ENCODE measurements around the gene CAMSAP3.
A peak's percentile ranks its signal among the peaks of the same experiment; 100 is the strongest.

CAMSAP3 gene

GRCh38 chr19:7648265-7649014, 52.8 kb downstream of the CAMSAP3 start:
- no peak for DNase-seq (ENCODE audit: low spot score)

DNA sequence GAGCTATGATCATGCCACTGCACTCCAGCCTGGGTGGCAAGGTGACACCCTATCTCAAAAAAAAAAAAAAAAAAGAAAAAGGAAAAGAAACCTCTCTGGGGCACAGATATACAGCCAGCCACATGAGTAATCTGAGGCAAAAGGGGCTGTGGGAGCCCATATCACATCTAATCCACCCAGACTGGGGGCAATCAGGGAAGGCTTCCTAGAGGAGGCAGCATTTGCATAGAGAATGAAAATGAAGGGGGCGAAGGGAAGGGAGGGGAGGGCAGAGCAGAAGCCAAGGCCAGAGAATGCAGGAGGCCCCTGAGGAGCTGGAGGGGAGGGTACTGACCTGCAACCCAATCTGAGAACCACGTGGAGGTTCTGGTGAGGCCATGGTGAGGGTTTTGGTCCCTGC, 54.5 kb downstream of the CAMSAP3 start:
- no peak for DNase-seq (ENCODE audit: low spot score)

GRCh38 chr19:7652061-7652641, 56.5 kb downstream of the CAMSAP3 start:
- peak; percentile 78 for DNase-seq (ENCODE audit: low spot score)

- DNase-seq (ENCODE audit: low spot score), result peak; percentile 63
Observed at GRCh38 chr19:7654401-7654800, 58.7 kb downstream of the CAMSAP3 start.

DNA sequence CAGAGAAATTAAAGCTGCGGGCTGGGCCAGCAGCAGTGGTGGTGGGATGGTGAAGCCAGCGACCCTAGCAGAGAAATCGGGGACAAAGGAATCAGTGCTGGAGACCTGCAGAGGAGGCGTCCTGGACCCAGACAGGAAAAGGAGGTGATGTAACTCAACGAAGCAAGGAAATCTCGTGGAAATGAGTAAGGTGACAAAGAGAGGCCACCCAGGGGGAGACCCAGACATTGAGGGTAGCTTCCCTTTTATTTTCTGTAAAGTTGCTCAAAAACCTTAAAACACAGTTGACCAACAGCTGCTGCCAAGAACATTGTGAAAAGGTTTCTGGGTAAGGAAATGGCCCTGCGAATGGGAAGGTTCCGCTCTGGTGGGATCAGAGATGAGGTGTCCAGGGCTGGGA, 59.9 kb downstream of the CAMSAP3 start:
- no peak for DNase-seq (ENCODE audit: low spot score)

DNA sequence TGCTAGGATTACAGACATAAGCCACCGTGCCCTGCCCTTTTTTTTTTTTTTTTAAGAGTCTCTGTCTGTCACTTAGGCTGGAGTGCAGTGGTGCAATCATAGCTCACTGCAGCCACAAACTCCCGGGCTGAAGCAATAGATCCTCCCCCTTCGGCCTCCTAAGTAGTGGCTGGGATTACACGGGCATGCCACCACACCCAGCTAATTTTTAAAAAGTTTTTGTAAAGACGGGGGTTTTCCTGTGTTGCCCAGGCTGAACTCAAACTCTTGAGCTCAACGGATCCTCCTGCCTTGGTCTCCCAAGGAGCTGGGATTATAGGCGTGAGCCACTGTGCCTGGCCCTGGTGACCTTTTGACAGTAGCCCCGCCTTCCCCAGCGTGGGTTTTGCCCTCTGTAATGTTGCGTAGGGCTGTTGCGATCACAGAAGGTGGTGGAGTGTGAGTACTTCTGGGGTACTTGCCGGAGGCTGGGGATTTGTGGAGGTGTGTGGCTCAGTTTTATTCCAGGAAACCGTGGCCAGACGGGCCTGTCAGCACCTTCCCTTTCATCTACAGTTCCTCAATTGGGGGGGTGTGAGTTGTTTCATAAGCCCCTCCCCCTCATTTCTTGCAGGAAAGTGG, 61.6 kb downstream of the CAMSAP3 start:
- no peak for DNase-seq (ENCODE audit: low spot score)

GRCh38 chr19:7658219-7658686, 62.6 kb downstream of the CAMSAP3 start:
- DNase-seq (ENCODE audit: low spot score), result no peak

GRCh38 chr19:7661744-7662538, 66.3 kb downstream of the CAMSAP3 start:
- DNase-seq (ENCODE audit: low spot score), result no peak

DNA sequence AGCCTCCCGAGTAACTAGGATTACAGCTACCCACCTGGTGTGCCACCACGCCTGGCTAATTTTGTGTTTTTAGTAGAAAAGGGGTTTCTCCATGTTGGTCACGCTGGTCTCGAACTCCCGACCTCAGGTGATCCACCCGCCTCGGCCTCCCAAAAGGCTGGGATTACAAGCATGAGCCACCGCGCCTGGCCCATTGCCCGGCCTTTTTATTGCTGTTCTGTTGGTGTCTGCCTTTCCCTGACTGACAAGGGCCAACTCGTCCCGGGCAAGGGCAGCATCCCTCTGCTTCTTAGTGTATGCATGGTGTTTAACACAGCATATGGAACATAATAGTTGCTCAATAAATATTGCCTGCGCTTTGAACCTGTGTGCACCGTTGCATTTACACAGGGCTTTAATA, 67.0 kb downstream of the CAMSAP3 start:
- no peak for DNase-seq (ENCODE audit: low spot score)

GRCh38 chr19:7663706-7664105, 68.0 kb downstream of the CAMSAP3 start:
- no peak for DNase-seq (ENCODE audit: low spot score)

DNA sequence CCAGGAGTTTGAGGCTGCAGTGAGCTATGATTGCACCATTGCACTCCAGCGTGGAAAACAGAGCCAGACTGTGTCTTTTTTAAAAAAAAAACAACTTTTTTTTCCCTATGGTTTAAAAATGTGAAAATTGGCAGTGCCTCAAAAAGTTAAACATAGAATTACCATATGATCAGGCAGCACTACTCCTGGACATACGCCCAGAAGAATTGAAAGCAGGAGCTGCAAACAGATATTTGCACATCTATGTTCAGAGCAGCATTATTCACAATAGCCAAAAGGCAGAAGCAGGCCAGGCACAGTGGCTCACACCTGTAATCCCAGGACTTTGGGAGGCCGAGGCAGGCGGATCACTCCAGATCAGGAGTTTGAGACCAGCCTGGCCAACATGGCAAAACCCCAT, 69.4 kb downstream of the CAMSAP3 start:
- DNase-seq (ENCODE audit: low spot score), result no peak

All from COLO829 (cell line).